Globus pallidus (tissue), 1 donor: Measurements from ENCODE around the gene HS6ST1.
"Not testable (repeated sequence)": the region's sequence is repeated elsewhere in the genome, so short reads cannot be mapped to it uniquely, and the experiment has no call there.

Experiments used
- DNase-seq: peaks from one replicate; pipeline ENCODE4 v3.0.0-alpha.2; 2015; ENCODE audit warnings: low spot score

Gene HS6ST1

DNA sequence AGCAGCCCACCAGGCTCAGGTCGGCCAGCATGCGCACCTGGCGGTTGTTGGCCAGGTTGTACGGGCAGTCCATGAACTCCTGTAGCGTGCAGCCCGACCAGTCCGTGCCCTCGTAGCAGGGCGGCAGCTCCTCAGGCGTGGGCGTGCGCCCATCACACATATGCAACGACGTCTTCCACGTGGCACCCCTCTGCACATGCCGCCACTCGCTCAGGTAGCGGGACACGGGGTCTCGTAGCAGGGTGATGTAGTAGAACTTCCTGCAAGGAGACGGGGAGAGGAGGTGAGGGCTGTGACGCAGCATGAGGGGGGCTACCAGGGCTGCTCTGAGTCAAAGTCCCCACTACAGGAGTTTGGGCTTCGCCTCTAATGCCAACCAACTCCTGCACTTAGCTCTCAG, 50.1 kb downstream of the HS6ST1 start:
- DNase-seq = not testable (repeated sequence)

DNA sequence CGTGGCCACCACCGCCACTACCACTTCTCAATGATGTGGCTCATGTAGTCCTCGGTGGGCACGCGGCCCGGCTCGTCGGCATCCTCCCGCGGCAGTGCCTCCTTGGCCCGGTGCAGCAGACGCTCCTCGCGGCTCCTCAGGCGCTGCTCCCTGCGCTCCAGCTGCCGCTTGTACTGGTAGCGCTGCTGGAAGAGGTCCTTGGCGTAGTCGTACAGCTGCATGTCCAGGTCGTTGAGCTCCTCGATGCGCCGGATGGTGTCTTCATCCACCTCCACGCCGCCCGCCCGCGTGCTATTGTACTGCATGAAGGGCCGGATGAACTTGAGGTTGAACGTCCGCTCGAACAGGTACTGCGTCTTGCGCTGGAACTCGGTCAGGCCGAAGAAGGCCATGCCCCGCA, 50.5 kb downstream of the HS6ST1 start:
- DNase-seq = not testable (repeated sequence)

GRCh38 chr2:128267649-128268048, 51.0 kb downstream of the HS6ST1 start:
- not testable (repeated sequence) for DNase-seq

DNA sequence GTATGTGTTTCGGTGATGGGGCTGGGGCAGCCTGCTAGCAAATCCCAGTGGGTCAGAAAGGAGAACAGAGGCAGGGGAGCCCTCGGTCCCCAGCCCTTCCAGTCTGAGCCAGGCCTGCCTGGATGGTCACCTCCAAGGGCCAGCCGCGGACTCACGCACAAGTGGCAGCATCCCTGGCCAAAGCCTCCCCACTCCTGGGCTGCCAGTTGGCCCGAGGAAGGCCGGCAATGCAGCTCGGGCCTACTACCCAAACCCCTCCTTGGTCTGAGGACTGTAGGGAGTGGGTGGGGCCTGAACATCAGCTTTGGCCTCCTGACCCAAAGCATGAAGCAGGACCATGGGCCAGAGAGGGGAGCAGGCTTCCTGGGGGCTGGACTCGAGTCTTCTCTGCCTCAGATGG, 51.5 kb downstream of the HS6ST1 start:
- DNase-seq = not testable (repeated sequence)

GRCh38 chr2:128266463-128266862, 52.2 kb downstream of the HS6ST1 start:
- DNase-seq = not testable (repeated sequence)

GRCh38 chr2:128265608-128265993, 53.1 kb downstream of the HS6ST1 start:
- not testable (repeated sequence) for DNase-seq

GRCh38 chr2:128264881-128265607, 53.6 kb downstream of the HS6ST1 start:
- no peak for DNase-seq

GRCh38 chr2:128263902-128264331, 54.8 kb downstream of the HS6ST1 start:
- no peak for DNase-seq

DNA sequence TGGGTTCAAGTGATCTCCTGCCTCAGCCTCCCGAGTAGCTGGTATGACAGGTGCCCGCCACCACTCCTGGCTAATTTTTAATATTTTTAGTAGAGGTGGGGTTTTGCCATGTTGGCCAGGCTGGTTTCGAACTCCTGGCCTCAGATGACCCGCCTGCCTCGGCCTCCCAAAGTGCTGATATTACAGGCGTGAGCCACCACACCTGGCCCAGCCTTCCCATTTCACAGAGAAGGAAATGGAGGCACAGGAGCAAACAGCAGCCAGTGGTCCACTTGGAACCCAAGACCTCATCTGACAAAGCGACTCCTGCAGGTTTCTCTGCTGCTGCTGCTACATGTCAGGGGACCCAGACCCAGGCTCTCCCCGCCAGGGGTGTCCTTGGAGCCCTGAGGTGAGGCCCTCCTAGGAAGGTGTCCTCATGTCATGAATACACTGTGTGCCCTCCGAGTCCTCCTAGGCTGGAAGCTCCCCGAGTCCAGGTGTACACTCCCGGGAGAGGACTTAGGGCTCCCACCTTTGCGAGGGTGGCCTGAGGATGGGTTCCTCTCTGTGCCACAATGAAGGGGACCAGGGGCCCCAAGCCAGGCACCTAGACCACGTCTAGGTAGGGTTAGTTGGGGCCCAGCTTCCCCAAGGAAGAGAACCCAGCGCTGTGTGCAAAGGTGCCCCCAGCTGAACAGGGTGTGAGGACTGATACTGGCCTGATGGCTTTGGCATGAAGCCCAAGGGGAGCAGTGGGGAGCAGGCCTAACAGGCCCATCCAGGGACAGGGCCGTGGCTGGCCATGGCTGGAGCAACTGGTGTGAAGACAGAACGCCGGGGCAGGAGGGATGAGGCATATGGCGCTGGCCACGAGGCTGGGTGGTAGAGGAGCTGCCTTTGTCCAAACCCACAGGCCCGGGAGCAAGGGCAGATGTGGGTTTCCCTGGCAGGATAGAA, 56.1 kb downstream of the HS6ST1 start:
- DNase-seq = no peak

- DNase-seq = no peak
Measured at GRCh38 chr2:128261245-128262128, 57.2 kb downstream of the HS6ST1 start.

GRCh38 chr2:128260239-128261138, 58.2 kb downstream of the HS6ST1 start:
- DNase-seq = peak; percentile 89

DNA sequence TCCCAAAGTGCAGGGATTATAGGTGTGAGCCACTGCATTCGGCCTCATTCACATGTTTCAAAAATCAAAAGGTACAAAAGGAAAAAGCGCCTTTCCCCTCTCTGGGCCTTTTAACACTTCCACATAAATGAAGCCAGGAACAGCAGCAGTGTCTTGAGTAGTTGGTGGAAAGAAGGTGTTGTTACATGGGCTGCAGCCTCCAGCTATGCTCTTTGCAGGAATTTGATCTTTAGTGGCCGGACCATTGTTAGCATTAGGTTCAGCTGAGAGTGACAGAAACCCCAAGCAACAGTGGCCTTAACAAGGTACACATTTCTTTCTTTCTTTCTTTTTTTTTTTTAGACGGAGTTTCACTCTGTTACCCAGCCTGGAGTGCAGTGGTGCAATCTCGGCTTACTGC, 59.1 kb downstream of the HS6ST1 start:
- DNase-seq = no peak

DNA sequence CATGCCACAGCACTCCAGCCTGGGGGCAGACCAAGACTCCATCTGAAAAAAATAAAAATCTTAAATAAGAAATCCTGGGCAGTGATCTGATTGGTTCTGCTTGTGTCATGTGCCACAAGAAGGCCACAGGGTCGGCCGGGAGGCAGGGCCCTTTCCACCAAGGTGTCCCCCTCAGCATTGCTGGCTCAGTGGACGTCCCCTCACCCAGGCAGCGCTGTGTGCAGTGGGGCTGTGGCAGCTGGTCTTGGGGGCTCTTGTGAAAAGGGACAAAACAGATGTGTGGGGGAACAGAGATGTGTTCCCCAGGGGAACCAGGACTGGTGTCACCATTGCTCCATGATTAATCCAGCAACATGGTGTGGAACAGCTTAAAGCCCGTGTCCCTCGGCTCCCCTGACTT, 60.5 kb downstream of the HS6ST1 start:
- DNase-seq = no peak

DNA sequence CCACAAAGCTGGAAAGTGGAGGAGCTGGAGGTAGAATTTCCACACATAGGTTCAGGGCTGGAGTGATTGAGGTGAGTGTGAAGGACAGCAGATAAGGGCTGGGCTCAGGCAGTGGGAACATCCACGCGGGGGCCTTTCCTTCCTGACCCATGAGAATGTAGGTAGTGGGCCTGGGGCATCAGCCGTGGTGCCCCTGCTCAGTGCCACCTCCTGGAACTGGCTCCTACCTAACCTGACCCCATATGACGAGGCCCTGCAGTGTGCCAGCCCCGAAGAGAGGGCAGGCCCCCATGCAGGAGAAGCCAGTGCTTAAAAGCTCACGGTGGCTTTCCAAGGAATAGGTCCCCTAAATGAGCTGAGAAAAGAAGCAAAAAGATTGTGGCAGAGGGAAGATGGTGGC, 66.2 kb downstream of the HS6ST1 start:
- DNase-seq = no peak

- not testable (repeated sequence) for DNase-seq
Measured at GRCh38 chr2:128252086-128252485, 66.6 kb downstream of the HS6ST1 start.

GRCh38 chr2:128250229-128251025, 68.2 kb downstream of the HS6ST1 start:
- DNase-seq = peak; percentile 41

DNA sequence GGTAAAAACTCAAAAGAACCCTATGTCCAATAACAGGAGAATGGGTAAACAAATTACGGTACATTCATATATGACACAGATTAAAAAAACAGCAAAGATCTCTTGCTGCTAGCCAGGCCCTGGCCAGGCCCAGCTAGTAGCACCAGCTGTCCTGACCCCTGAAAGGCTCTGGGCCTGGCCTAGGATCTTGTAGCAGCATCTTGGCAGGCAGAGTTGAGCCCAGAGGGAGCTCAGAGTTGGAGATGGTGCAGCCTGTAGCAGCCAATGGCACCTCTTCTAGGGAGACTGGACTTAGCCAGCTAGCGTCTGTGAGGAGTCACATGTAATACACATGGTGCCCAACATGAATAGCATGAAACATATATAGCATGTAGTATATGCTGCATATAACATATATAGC, 69.1 kb downstream of the HS6ST1 start:
- peak; percentile 27 for DNase-seq

DNA sequence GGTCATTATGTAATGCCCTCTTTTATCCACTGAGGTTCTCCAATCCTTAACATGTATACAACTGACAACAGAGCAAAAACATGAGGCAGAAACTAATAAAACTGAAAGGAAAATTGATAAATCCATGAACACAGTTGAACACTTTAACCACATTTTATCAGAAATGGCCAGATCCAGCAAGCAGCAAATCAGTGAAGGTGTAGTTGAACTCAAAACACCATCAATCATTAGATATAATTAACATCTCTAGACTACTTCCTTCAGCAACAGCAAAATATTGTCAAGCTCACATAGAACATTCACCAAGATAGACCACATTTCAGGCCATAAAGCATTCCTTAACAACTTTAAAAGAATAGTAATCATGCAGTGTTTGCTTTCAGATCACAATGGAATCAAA, 72.9 kb downstream of the HS6ST1 start:
- DNase-seq = no peak

DNA sequence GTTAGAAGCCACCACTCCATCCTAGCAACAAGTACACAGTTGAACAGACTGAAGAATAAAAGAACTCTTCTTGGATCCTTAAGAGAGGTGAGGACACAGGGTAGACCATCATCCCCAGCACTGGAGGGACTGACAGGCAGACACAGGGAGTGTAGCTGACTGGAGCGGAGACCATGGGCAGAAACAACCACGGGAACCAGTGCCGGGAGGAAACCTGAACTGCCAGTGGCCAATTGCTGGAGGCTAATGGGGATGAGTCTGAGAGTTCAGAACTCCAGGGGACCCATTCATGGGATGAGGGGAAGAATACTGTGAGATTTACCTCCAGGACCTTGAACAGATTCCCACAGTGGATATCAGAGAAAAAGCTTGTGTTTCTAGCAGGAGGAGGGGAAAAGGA, 76.8 kb downstream of the HS6ST1 start:
- DNase-seq = no peak
